GM19455 (cell line): Measurements from ENCODE around the gene TTPAL.

Experiments
- ATAC-seq: cut with Tn5 transposase; IDR thresholded peaks from one replicate; pipeline ENCODE4 v1.9.1; 2021; ENCODE audit not compliant: unreplicated experiment

Gene TTPAL

GRCh38 chr20:44475694-44476560 lies at the start of gene TTPAL:
TTPAL (plus strand) TSS chr20:44475874; CDS start chr20:44480000, 4,126 bp downstream.
- ATAC-seq: no peak

GRCh38 chr20:44425923-44426322 lies 49.8 kb upstream of the TTPAL start:
- no peak for ATAC-seq

GRCh38 chr20:44426879-44427790 lies 48.5 kb upstream of the TTPAL start:
- ATAC-seq: no peak

- no peak for ATAC-seq
Observed at GRCh38 chr20:44427804-44428173, 47.9 kb upstream of the TTPAL start.

GRCh38 chr20:44428174-44429016 lies 47.3 kb upstream of the TTPAL start:
- ATAC-seq: no peak

GRCh38 chr20:44429017-44429339 lies 46.7 kb upstream of the TTPAL start:
- no peak for ATAC-seq

DNA sequence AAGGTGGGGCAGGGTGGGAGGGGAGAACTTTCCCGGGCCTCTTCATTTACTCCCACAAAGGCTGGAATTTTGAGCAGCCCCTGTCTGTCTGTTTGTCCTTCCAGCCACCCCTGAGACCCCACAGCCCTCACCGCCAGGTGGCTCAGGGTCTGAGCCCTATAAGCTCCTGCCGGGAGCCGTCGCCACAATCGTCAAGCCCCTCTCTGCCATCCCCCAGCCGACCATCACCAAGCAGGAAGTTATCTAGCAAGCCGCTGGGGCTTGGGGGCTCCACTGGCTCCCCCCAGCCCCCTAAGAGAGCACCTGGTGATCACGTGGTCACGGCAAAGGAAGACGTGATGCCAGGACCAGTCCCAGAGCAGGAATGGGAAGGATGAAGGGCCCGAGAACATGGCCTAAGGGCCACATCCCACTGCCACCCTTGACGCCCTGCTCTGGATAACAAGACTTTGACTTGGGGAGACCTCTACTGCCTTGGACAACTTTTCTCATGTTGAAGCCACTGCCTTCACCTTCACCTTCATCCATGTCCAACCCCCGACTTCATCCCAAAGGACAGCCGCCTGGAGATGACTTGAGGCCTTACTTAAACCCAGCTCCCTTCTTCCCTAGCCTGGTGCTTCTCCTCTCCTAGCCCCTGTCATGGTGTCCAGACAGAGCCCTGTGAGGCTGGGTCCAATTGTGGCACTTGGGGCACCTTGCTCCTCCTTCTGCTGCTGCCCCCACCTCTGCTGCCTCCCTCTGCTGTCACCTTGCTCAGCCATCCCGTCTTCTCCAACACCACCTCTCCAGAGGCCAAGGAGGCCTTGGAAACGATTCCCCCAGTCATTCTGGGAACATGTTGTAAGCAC lies 46.0 kb upstream of the TTPAL start:
- ATAC-seq: no peak

DNA sequence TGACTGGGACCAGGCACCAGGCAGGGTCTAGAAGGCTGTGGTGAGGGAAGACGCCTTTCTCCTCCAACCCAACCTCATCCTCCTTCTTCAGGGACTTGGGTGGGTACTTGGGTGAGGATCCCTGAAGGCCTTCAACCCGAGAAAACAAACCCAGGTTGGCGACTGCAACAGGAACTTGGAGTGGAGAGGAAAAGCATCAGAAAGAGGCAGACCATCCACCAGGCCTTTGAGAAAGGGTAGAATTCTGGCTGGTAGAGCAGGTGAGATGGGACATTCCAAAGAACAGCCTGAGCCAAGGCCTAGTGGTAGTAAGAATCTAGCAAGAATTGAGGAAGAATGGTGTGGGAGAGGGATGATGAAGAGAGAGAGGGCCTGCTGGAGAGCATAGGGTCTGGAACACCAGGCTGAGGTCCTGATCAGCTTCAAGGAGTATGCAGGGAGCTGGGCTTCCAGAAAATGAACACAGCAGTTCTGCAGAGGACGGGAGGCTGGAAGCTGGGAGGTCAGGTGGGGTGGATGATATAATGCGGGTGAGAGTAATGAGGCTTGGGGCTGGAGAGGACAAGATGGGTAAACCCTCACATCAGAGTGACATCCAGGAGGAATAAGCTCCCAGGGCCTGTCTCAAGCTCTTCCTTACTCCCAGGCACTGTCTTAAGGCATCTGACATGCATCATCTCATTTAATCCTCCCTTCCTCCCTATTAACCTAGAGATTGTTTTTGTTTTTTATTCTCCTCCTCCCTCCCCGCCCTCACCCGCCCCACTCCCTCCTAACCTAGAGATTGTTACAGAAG lies 45.2 kb upstream of the TTPAL start:
- no peak for ATAC-seq

- no peak for ATAC-seq
Observed at GRCh38 chr20:44431118-44431501, 44.6 kb upstream of the TTPAL start.

DNA sequence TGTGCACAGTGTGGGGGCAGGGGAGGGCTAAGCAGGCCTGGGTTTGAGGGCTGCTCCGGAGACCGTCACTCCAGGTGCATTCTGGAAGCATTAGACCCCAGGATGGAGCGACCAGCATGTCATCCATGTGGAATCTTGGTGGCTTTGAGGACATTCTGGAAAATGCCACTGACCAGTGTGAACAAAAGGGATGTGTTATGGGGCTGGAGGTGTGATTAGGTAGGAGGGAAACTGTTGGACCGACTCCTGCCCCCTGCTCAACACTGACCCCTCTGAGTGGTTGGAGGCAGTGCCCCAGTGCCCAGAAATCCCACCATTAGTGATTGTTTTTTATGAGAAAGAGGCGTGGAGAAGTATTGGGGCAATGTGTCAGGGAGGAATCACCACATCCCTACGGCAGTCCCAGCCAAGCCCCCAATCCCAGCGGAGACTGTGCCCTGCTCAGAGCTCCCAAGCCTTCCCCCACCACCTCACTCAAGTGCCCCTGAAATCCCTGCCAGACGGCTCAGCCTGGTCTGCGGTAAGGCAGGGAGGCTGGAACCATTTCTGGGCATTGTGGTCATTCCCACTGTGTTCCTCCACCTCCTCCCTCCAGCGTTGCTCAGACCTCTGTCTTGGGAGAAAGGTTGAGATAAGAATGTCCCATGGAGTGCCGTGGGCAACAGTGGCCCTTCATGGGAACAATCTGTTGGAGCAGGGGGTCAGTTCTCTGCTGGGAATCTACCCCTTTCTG lies 44.0 kb upstream of the TTPAL start:
- no peak for ATAC-seq

GRCh38 chr20:44432618-44433577 lies 42.8 kb upstream of the TTPAL start:
- ATAC-seq: no peak

DNA sequence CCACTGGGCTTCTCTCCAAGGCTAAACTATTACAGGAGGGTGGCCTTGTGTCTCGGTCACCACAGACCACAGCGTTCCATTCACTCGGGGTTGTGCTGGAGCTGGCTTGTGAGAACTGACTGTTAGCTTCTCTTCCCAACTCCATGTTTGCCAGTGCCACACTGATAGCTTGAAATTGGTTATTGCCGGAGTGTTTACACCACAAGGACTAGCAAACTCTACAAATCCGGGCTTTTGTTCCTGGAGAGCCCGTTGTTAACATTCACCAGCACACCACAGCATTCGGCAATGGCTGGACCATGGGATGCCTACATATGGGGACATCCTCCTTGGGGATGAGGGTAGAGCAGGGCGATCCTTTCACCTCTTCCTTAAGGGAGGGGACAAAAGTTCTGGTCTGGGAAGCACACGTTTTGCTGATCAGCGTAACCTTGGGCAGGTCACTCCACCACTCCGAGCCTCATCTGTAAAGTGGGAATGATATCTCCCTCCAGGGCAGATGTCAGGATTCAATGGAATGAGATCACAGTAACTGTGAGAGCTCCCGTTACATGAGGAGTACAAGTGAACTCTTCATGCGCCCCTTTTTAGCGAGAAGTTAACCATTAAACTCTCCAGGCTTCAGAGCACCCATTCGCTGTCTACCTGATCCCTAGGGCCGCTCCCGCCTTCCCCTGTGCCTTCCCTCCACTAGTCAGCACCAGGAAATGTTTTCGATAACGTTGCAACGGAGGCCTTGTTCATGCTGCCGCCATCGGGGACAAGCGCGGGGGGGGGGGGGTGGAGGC lies 41.7 kb upstream of the TTPAL start:
- no peak for ATAC-seq

DNA sequence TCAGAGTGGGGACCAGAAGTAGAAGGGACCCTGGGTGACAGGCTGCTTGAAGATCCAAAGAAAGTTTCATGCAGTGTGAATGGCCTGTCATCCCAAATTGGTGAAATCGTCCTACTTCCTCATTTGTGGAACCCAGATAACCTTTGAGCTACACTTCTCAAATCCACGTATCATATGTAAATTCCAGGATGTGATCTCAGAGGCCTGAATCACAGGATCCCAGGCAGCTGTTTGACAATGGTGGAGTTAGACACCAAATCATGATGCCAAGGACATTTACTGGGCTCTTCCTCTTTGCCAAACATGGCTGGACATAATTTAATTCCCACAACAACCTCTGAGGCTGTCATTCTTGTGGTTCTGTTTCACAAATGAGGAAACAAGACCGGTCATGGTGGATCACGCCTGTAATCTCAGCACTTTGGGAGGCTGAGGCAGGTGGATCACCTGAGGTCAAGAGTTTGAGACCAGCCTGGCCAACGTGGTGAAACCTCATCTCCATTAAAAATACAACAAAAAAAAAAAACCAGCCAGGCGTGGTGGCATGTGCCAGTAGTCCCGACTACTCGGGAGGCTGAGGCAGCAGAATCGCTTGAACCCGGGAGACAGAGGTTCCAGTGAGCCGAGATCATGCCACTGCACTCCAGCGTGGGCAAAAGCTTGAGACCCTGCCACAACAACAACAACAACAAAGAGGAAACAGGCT lies 39.9 kb upstream of the TTPAL start:
- no peak for ATAC-seq

- no peak for ATAC-seq
Observed at GRCh38 chr20:44436393-44436792, 39.3 kb upstream of the TTPAL start.

DNA sequence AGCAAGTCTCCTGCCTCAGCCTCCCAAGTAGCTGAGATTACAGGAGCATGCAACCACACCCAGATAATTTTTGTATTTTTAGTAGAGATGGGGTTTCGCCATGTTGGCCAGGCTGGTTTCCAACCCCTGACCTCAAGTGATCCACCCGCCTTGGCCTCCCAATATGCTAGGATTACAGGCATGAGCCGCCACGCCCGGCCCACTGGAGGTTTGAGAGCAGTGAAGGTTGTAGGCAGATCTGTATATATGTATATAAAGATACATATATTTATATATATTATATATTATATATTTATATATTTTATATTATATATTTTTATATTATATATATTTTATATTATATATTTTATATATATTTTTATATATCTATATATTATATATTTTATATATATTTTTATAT lies 38.2 kb upstream of the TTPAL start:
- no peak for ATAC-seq

- no peak for ATAC-seq
Observed at GRCh38 chr20:44438782-44439181, 36.9 kb upstream of the TTPAL start.
